PFSK-1 (cell line): ENCODE data around the gene RAB6A.

Experiments used
- FOXP2 ChIP-seq: optimal IDR thresholded peaks from 2 replicates; pipeline ENCODE3; 2011; ENCODE audit warnings: borderline replicate concordance, control low read depth, inconsistent platforms; ENCODE audit not compliant: insufficient read depth; ENCODE audit errors: extremely low read length, extremely low read depth
- POLR2AphosphoS5 ChIP-seq: IDR thresholded peaks from 2 replicates; pipeline ENCODE4 v1.6.1; 2012; ENCODE audit warnings: low read depth, mild to moderate bottlenecking, control low read depth, low read length, moderate library complexity
- REST ChIP-seq, 2 experiments: IDR thresholded peaks; 2 replicates each; pipeline versions ENCODE4 v1.6.1 to v1.8.0; 2011 to 2012; ENCODE audit warnings: low read depth in 2 of 2, low read length in 2 of 2, control low read depth in 1 of 2, inconsistent platforms in 1 of 2, mild to moderate bottlenecking in 1 of 2, moderate library complexity in 1 of 2; ENCODE audit not compliant: insufficient read depth in 1 of 2
- SIN3A ChIP-seq: IDR thresholded peaks from 2 replicates; pipeline ENCODE4 v1.6.1; 2012; ENCODE audit warnings: mild to moderate bottlenecking, low read length, moderate library complexity, borderline replicate concordance; ENCODE audit not compliant: insufficient read depth
- TAF1 ChIP-seq: IDR thresholded peaks from 2 replicates; pipeline ENCODE4 v1.6.1; 2012; ENCODE audit warnings: low read length, control low read depth, borderline replicate concordance; ENCODE audit not compliant: insufficient read depth

The RAB6A gene

DNA sequence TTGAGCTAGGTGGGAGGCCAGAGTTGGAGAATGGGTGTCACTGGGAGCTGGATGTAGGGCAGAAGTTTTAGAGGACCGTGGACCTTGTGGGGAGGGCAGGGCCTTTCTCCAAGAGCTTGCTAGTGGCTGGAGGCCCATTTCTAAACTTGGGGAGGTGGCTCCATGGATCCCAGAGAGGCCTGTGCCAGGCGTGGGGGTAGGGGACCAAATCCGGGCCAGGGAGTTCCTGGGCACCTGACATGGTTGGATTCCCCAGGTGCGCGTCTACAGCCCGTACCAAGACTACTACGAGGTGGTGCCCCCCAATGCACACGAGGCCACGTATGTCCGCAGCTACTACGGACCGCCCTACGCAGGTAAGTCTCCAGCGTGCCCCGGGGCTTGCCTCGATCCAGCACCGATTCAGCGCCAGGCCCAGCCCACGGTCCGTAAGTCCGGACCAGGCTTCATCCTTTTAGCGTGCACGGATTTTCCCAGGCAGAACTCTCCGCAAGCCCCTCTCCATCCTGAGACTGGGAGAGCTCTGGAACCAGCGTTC, 100.3 kb downstream of the RAB6A start:
- TF ChIP-seq TAF1 (no peak), SIN3A (no peak), POLR2AphosphoS5 (no peak)

GRCh38 chr11:73659961-73660360, 100.9 kb downstream of the RAB6A start:
- no peak for TF ChIP-seq REST (IDR thresholded peaks at IDR 0.05; ENCODE audit: insufficient read depth in 1 of 2, low read depth in 2 of 2, low read length in 2 of 2)

DNA sequence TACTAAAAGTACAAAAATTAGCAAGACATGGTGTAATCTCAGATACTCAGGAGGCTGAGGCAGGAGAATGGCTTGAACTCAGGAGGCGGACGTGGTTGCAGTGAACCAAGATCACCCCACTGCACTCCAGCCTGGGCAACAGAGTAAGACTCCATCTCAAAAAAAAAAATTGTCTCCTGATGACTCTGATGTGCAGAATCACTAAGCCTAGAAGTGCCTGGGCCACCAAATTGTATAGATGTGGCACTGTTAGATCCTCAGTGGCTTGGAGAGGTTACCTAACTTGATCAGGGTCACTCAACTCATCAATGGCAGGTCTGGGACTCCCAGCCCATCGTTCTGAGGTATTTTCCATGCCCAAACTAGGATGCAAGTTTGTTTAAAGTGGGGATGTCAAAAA, 103.9 kb downstream of the RAB6A start:
- no peak for TF ChIP-seq SIN3A
- TF ChIP-seq FOXP2: no peak
- TF ChIP-seq POLR2AphosphoS5: no peak
- TF ChIP-seq TAF1: no peak
- TF ChIP-seq REST (IDR thresholded peaks at IDR 0.05; ENCODE audit: insufficient read depth in 1 of 2, low read depth in 2 of 2, low read length in 2 of 2): no peak

- no peak for TF ChIP-seq FOXP2
Measured at GRCh38 chr11:73655686-73656085, 105.2 kb downstream of the RAB6A start.

GRCh38 chr11:73654482-73655021, 106.3 kb downstream of the RAB6A start:
- no peak for TF ChIP-seq SIN3A
- no peak for TF ChIP-seq TAF1
- TF ChIP-seq POLR2AphosphoS5: no peak
- no peak for TF ChIP-seq REST (IDR thresholded peaks at IDR 0.05; ENCODE audit: insufficient read depth in 1 of 2, low read depth in 2 of 2, low read length in 2 of 2)
- no peak for TF ChIP-seq FOXP2

GRCh38 chr11:73653996-73654395, 106.9 kb downstream of the RAB6A start:
- TF ChIP-seq FOXP2: no peak
- TF ChIP-seq POLR2AphosphoS5: no peak
- no peak for TF ChIP-seq SIN3A
- no peak for TF ChIP-seq REST (IDR thresholded peaks at IDR 0.05; ENCODE audit: insufficient read depth in 1 of 2, low read depth in 2 of 2, low read length in 2 of 2)
- no peak for TF ChIP-seq TAF1
